ENCODE data around the gene WWC2. TPM values are rescaled to one million over a fixed set of nuclear protein-coding genes. Genes with fewer than 3 reads are reported as not detected.

The WWC2 gene
- total RNA-seq, 1 experiment from 2014 or later, result 39.1 TPM

DNA sequence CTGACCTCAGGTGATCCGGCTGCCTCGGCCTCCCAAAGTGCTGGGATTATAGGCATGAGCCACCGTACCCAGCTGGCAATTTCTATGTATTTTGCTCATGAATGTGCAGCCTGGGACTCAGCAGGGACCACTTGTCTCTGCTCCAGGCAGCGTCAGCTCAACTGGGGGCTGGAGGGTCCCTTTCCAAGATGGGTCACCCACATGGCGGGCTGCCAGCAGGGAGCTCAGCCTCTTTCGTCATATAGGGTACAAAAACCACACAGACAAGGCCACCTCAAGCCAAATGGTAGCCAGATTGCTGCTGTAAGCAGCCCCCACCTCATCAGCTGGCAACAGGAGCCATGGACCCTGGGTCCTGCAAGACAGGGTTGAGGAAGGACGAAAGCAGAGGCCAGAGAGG, 225.6 kb downstream of the WWC2 start:
- RAD21 ChIA-PET (ENCODE audit: low non-redundant PET in 1 of 2, low total read pairs in 2 of 2, uncharacterized antibody in 2 of 2, unreplicated experiment in 2 of 2), result no interaction called here
- ATAC-seq, result no peak
- no peak for DNase-seq (ENCODE audit: low read depth, low spot score)
- POLR2A ChIA-PET, result no interaction called here
- Histone ChIP-seq H3K27ac (ENCODE audit: low read depth, low read length) (no peak overlapping the region), H3K4me2 (ENCODE audit: low read length) (no peak overlapping the region), H4K20me1 (ENCODE audit: insufficient read depth) (no peaks in the 10 kb centered on the region), H3K9ac (ENCODE audit: low read length) (no peak overlapping the region), H3K4me1 (ENCODE audit: control insufficient read depth in 1 of 2, insufficient read depth in 2 of 2, low read length in 2 of 2) (peaks cover 0 to 12% of the 10 kb centered on the region in 2 experiments; a peak in 2 of 4 replicates), H3K27me3 (ENCODE audit: insufficient read depth, low read length) (no peaks in the 10 kb centered on the region), H3K9me3 (ENCODE audit: control insufficient read depth in 1 of 2, insufficient read depth in 1 of 2, low read depth in 1 of 2, low read length in 2 of 2) (peaks cover 0 to 3% of the 10 kb centered on the region in 2 experiments; a peak in 1 of 4 replicates), H3K79me2 (ENCODE audit: insufficient read depth, low read length) (no peaks in the 10 kb centered on the region), H2AFZ (ENCODE audit: low read depth, low read length, poor library complexity, severe bottlenecking) (no peak overlapping the region), H3K4me3 (replicated peaks in 1 of 2; ENCODE audit: low read depth in 1 of 2, low read length in 2 of 2) (no peak overlapping the region), H3K36me3 (ENCODE audit: control insufficient read depth in 1 of 2, insufficient read depth in 2 of 2, low read length in 2 of 2) (no peaks in the 10 kb centered on the region), H3K9me2 (ENCODE audit: insufficient read depth) (no peaks in the 10 kb centered on the region)
- CTCF ChIA-PET, result no interaction called here
- BruUV-seq (replicated peaks), result no TSS peak
- TF ChIP-seq ATF3 (IDR thresholded peaks at IDR 0.05), result no peak
- TF ChIP-seq EZH2phosphoT487 (IDR thresholded peaks at IDR 0.05; ENCODE audit: borderline replicate concordance), result no peak
- TF ChIP-seq YY1 (IDR thresholded peaks at IDR 0.05; ENCODE audit: extremely low read depth, insufficient replicate concordance, low read depth, low read length), result no peak
- TF ChIP-seq POLR2A (IDR thresholded peaks at IDR 0.05; ENCODE audit: borderline replicate concordance, extremely low read depth, insufficient read depth, insufficient read length), result no peak
- no peak for TF ChIP-seq POLR2AphosphoS5 (IDR thresholded peaks at IDR 0.05; ENCODE audit: low read depth, low read length)
- TF ChIP-seq SRF (IDR thresholded peaks at IDR 0.05; ENCODE audit: low read depth), result no peak
- TF ChIP-seq EGR1 (IDR thresholded peaks at IDR 0.05; ENCODE audit: low read depth), result no peak
- no peak for TF ChIP-seq JUND (IDR thresholded peaks at IDR 0.05)
- no peak for TF ChIP-seq CBX3 (IDR thresholded peaks at IDR 0.05; ENCODE audit: low read depth)
- no peak for TF ChIP-seq CEBPB (IDR thresholded peaks at IDR 0.05; ENCODE audit: low read depth)
- TF ChIP-seq FOSL1 (IDR thresholded peaks at IDR 0.05; ENCODE audit: low read depth), result no peak
- no peak for TF ChIP-seq ZBTB33 (IDR thresholded peaks at IDR 0.05; ENCODE audit: extremely low read depth, insufficient replicate concordance, low read length)
- TF ChIP-seq RAD21 (IDR thresholded peaks at IDR 0.05; ENCODE audit: low read depth), result no peak
- TF ChIP-seq EZH2 (IDR thresholded peaks at IDR 0.05), result no peak
- TF ChIP-seq CTCF (IDR thresholded peaks at IDR 0.05 in 2 of 3, conservative IDR thresholded peaks at IDR 0.05 in 1 of 3; ENCODE audit: borderline replicate concordance in 1 of 3, insufficient read depth in 1 of 3, low read depth in 2 of 3, low read length in 2 of 3), result no peak
- TF ChIP-seq, protein P1, sequence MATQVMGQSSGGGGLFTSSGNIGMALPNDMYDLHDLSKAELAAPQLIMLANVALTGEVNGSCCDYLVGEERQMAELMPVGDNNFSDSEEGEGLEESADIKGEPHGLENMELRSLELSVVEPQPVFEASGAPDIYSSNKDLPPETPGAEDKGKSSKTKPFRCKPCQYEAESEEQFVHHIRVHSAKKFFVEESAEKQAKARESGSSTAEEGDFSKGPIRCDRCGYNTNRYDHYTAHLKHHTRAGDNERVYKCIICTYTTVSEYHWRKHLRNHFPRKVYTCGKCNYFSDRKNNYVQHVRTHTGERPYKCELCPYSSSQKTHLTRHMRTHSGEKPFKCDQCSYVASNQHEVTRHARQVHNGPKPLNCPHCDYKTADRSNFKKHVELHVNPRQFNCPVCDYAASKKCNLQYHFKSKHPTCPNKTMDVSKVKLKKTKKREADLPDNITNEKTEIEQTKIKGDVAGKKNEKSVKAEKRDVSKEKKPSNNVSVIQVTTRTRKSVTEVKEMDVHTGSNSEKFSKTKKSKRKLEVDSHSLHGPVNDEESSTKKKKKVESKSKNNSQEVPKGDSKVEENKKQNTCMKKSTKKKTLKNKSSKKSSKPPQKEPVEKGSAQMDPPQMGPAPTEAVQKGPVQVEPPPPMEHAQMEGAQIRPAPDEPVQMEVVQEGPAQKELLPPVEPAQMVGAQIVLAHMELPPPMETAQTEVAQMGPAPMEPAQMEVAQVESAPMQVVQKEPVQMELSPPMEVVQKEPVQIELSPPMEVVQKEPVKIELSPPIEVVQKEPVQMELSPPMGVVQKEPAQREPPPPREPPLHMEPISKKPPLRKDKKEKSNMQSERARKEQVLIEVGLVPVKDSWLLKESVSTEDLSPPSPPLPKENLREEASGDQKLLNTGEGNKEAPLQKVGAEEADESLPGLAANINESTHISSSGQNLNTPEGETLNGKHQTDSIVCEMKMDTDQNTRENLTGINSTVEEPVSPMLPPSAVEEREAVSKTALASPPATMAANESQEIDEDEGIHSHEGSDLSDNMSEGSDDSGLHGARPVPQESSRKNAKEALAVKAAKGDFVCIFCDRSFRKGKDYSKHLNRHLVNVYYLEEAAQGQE (IDR thresholded peaks at IDR 0.05; ENCODE audit: low read depth), result no peak
- no peak for TF ChIP-seq ELF1 (IDR thresholded peaks at IDR 0.05; ENCODE audit: borderline replicate concordance, low read depth)
- intact Hi-C loops (cut with micrococcal nuclease), result no loop called here
